Measurements from ENCODE around the gene RRP7A. TPM values are rescaled to one million over a fixed set of nuclear protein-coding genes. Genes with fewer than 3 reads are reported as not detected.
"Not testable (repeated sequence)": the region's sequence is repeated elsewhere in the genome, so short reads cannot be mapped to it uniquely, and the experiment has no call there.

Gene RRP7A
- total and polyA plus RNA-seq, 8 donors = 9.3 to 32.4 (median 21.1) TPM

- no peak for DNase-seq
- intact Hi-C loops (cut with DNase I; ENCODE audit: low total_unique reads) = no loop called here
- H3K27me3 ChIP-seq = no peaks in the 10 kb centered on the region
- TF ChIP-seq POLR2A (IDR thresholded peaks at IDR 0.05) (no peak), POLR2AphosphoS5 (IDR thresholded peaks at IDR 0.05) (no peak), CTCF (IDR thresholded peaks at IDR 0.05) (no peak), EP300 (IDR thresholded peaks at IDR 0.05) (no peak)
- no peaks in the 10 kb centered on the region for H3K36me3 ChIP-seq
- H3K27ac ChIP-seq = no peak overlapping the region
- peaks cover 0 to 5% (median 2%) of the 10 kb centered on the region in 4 donors for H3K4me1 ChIP-seq
- no peak overlapping the region for H3K4me3 ChIP-seq
- WGBS, 5 donors = 85 to 97% (median 90%) methylated on average over 11 of the region's 11 CpGs
- no peaks in the 10 kb centered on the region for H3K9me3 ChIP-seq
These were observed 9.2 kb upstream of the RRP7A start for GRCh38 chr22:42528591-42529307.

- no peak overlapping the region for H3K27ac ChIP-seq
- intact Hi-C loops (cut with DNase I; ENCODE audit: low total_unique reads) = no loop called here
- H3K27me3 ChIP-seq = no peaks in the 10 kb centered on the region
- 96 to 97% (median 96%) methylated on average over 15 of the region's 15 CpGs for WGBS, 5 donors
- no peak overlapping the region for H3K4me3 ChIP-seq
- no peaks in the 10 kb centered on the region for H3K9me3 ChIP-seq
- no peak for DNase-seq
- peaks cover 7 to 25% (median 16%) of the 10 kb centered on the region in 4 donors for H3K4me1 ChIP-seq
- TF ChIP-seq POLR2A (IDR thresholded peaks at IDR 0.05) (no peak), POLR2AphosphoS5 (IDR thresholded peaks at IDR 0.05) (no peak), EP300 (IDR thresholded peaks at IDR 0.05) (no peak), CTCF (IDR thresholded peaks at IDR 0.05) (no peak)
- H3K36me3 ChIP-seq = peaks cover 0 to 4% (median 1%) of the 10 kb centered on the region in 4 donors
These were observed 3.0 kb upstream of the RRP7A start for GRCh38 chr22:42522546-42522945.

- H3K27me3 ChIP-seq = no peaks in the 10 kb centered on the region
- H3K27ac ChIP-seq = peak overlapping the region in 2 of 5 donors; percentile 84 to 88
- H3K9me3 ChIP-seq = no peaks in the 10 kb centered on the region
- H3K4me3 ChIP-seq = no peak overlapping the region
- no peak for TF ChIP-seq POLR2AphosphoS5 (IDR thresholded peaks at IDR 0.05)
- no peak for TF ChIP-seq CTCF (IDR thresholded peaks at IDR 0.05)
- no peak for TF ChIP-seq EP300 (IDR thresholded peaks at IDR 0.05)
- no peak for TF ChIP-seq POLR2A (IDR thresholded peaks at IDR 0.05)
- no peak for DNase-seq
- WGBS, 5 donors = 88 to 92% (median 91%) methylated on average over 7 to 9 of the region's 9 CpGs
- intact Hi-C loops (cut with DNase I; ENCODE audit: low total_unique reads) = no loop called here
- H3K36me3 ChIP-seq = peaks cover 7 to 17% (median 11%) of the 10 kb centered on the region in 4 donors
- H3K4me1 ChIP-seq = peaks cover 11 to 35% (median 17%) of the 10 kb centered on the region in 4 donors
These were observed 1.6 kb upstream of the RRP7A start for GRCh38 chr22:42521228-42521546.

GRCh38 chr22:42518638-42519524 is 715 bp downstream of the RRP7A start:
- DNase-seq; H3K27me3 ChIP-seq; H3K9me3 ChIP-seq; intact Hi-C loops (cut with DNase I; ENCODE audit: low total_unique reads): not testable (repeated sequence)
- H3K27ac ChIP-seq = peak overlapping the region in 4 of 5 donors; percentile 84 to 88 (median 87)
- 8 to 20% (median 15%) methylated on average over 10 to 19 of the region's 28 CpGs for WGBS, 5 donors
- H3K4me3 ChIP-seq = peak overlapping the region; percentile 77 to 99 (median 91)
- peaks cover 26 to 38% (median 32%) of the 10 kb centered on the region in 4 donors for H3K36me3 ChIP-seq
- peaks cover 13 to 40% (median 21%) of the 10 kb centered on the region in 4 donors for H3K4me1 ChIP-seq

GRCh38 chr22:42517103-42517502 is 2.5 kb downstream of the RRP7A start:
- Histone ChIP-seq H3K36me3 (peaks cover 36 to 49% (median 43%) of the 10 kb centered on the region in 4 donors), H3K4me1 (peaks cover 13 to 40% (median 21%) of the 10 kb centered on the region in 4 donors)
- DNase-seq; H3K27ac ChIP-seq; H3K27me3 ChIP-seq; H3K4me3 ChIP-seq; intact Hi-C loops (cut with DNase I; ENCODE audit: low total_unique reads); H3K9me3 ChIP-seq: not testable (repeated sequence)
- WGBS, 5 donors = 93 to 97% (median 95%) methylated on average over 7 of the region's 7 CpGs
